HG03469 (cell line): ENCODE results near the gene GJC2.
"Not testable (repeated sequence)": the region's sequence is repeated elsewhere in the genome, so short reads cannot be mapped to it uniquely, and the experiment has no call there.

Source experiments
- ATAC-seq: cut with Tn5 transposase; IDR thresholded peaks from one replicate; pipeline ENCODE4 v1.9.1; 2021; ENCODE audit warnings: mild to moderate bottlenecking, moderate library complexity, moderate number of reproducible peaks; ENCODE audit not compliant: unreplicated experiment

GJC2 gene

GRCh38 chr1:228149406-228150119 lies at the start of gene GJC2:
GJC2 (plus strand) TSS chr1:228149930; CDS start chr1:228157759, 7,829 bp downstream.
- no peak for ATAC-seq

DNA sequence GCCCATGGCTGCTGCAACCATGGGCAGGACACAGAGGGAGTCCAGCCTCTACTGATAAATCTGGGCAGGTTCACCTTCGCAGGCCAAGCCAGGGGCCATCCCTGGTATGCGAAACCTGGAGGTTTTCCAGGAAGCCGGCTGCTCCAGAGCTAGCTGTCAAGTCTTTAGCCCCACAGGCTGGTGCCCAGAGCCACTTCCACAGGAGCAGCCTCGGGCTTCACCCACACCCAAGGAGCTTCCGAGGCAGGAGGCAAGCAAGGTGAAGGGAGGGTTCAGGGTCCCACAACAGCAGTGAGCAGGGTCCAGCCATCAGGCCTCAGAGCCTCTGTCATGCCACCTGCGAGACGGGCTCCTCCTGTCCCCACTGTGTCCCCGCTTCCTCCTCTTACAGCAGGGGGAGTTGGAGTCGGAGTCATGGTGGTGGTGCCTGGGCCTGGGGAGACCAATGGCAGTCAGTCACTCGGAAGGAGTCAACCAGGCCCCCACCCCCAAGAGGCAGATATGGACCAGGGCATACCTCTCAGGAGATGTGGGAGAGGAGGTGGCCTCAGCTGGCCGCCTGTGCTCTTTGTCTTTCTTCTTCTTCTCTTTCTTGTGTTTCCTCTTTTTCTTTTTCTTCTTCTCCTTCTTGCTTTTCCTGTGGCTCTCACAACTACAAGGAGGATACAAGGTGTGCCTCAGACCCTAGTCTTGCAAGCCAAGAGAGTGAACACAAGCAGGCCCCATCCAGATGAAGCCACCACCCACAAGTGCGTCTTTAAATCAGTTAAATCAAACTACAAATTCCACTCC lies 48.7 kb upstream of the GJC2 start:
- ATAC-seq: no peak

GRCh38 chr1:228101614-228101993 lies 48.1 kb upstream of the GJC2 start:
- ATAC-seq: no peak

DNA sequence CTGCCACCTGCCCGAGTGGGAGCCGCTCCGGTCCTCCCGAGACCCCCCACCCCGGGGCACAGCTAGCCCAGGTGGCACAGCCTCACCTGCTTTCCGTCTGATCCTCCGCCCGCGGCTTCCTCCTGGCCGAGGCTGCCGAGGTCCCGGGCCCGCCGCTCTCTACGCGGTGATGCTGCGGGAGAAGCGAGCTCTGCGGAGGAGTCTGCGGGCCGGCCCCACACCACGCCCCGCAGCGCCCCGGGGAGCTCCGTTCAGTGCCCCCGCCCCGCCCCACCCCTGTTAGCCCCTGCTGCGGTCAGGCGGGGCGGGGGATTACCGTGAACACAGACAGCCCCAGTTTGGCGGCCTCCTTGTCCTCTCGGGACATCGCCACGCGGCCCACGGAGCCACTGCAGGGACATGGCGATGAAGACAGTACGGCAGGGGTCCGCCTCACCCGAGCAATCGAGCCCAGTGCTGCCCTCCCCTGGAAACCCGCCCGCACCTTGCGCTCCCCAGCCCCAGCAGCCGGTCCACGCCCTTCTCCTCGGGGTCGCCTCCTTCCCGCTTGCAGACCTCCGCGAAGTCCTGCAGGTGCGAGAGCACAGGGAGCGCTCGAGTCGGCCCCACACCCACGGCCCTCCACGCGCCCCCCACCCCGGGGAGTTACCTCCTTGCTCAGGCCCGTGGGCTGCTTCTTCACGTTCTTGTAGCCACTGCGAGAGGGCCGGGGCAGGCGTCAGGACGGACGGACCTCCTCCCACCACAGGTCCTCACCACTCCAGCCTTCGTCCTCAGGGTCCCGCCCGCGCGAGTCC lies 47.5 kb upstream of the GJC2 start:
- no peak for ATAC-seq

GRCh38 chr1:228102791-228103620 lies 46.7 kb upstream of the GJC2 start, which contains the start of gene C1orf35:
C1orf35 (minus strand) TSS chr1:228103325; CDS start chr1:228103227, 98 bp downstream.
- peak; percentile 57 for ATAC-seq

GRCh38 chr1:228104526-228105269 lies 45.0 kb upstream of the GJC2 start:
- no peak for ATAC-seq

- ATAC-seq: no peak
Measured at GRCh38 chr1:228105270-228105995, 44.3 kb upstream of the GJC2 start.

DNA sequence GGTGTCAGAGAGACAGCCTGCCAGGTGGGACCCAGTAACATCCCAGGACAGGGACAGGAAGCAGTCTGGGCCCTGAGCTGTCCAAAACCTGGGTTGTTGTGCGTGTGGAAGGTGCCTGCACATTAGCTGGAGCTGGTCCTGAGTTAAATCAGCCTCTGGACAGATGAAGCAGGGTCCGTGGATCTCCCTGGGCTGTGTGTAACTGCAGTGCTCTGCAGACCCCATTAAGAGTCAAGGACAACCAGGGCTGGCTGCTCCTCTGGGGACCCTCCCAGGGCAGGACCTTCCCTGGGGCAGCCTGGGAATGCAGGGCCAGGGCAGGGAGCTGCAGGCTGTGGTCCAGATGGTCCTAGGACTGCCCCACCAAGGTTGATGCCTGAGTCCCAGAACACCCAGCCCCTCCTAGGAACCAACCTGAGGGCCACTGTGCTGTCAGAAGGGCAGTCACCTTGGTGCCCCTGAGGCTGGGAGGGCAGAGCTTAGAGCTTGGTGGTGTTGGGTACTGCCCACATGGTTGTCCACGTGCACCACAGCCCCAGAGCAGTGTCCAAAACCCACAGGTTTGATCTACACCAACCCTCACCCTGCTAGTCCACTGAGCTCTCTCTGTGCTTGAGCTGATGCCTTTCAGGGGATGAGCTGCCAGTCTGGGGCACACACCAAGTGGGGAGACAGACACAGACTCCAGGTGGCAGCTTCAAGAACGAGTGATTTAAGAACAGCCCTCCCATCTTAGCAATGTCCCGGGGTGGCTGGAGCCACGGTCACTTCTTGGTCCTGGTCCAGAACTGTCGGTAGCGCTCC lies 43.5 kb upstream of the GJC2 start:
- no peak for ATAC-seq

DNA sequence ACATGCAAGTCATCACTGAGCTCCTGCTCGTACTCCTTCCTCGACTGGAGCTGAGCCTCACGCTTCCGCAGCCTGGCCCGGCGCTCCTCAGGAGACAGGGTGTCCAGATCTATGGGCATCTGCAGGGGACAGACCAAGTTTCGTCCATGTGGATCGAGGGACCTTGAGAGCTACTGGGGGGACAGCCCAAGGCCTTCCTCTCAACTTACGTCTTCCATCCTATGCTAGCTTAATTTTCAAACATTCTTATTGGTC lies 43.0 kb upstream of the GJC2 start:
- no peak for ATAC-seq

DNA sequence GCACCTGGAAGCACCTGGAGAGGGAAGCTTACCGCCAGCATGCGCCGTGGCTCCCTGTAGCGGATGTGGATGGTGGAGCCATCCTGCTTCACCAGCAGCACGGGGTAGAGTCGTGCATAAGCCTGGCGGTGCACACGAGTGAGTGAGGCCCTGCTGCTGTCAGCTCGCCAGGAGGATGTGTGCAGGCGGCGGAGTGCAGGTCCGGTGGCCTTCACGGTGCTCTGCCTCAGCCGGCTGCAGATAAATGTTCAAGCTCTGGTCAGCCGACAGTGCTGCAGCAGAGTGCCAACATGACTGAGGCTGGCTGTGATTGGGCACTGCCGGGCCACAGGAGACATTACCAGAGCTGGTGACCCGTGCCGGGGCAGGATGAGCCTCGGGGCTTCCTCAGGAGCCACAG lies 42.1 kb upstream of the GJC2 start:
- ATAC-seq: no peak

DNA sequence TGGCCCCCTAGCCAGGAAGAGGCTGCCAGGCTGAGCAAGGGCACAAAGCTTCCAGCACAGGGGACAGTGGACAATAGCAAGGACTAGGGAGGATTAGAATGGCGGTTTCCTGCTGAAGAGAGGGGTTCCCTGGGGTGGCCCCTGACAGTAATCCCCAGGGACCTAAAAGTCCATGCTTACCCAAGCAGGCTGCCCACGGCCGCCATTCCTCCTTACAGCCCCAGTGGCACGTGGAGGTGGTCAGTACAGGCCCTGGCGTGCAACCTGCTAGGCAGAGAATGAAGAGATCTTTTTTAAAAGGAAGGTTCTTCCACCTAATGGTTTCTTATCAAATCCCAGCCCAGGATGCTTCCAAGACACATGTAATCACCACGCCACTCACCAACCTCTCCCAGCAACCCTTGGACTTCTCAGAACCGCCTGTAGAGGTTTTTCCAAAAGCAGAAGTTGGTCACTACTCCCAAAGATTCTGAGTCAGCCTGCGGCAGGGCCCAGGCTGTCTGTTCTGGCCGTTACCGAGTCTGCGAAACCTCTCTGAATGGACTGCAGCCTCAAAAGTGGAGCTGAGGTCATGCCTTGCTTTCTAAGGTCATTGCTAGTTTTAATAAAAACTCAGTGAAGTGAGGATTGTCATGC lies 41.6 kb upstream of the GJC2 start:
- ATAC-seq: no peak

GRCh38 chr1:228108742-228109072 lies 41.0 kb upstream of the GJC2 start:
- ATAC-seq: no peak

- ATAC-seq: peak; percentile 79
Measured at GRCh38 chr1:228109073-228109961, 40.4 kb upstream of the GJC2 start, which contains the start of gene MRPL55. MRPL55 (minus strand) TSS chr1:228109299; CDS start chr1:228108260, 1,039 bp downstream.

- no peak for ATAC-seq
Measured at GRCh38 chr1:228109962-228110488, 39.7 kb upstream of the GJC2 start.

DNA sequence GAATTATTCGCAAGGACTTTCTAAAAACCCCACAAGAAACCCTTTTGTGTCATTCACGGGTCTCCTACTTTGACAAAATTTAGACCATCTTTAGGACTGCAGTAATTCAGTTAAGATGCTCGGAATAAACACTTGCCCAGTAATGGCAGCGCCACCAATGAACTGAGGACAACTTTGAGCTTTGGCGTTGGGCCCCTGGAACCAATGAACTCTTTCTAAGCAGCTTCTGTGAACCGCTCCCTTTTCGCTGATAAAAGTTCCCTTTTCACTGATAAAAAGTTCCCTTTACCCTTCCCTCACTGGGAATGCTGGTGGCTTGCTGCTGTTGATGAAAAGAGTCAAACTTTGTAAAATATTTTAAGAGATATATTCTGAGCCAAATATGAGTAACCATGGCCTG lies 39.2 kb upstream of the GJC2 start:
- no peak for ATAC-seq

DNA sequence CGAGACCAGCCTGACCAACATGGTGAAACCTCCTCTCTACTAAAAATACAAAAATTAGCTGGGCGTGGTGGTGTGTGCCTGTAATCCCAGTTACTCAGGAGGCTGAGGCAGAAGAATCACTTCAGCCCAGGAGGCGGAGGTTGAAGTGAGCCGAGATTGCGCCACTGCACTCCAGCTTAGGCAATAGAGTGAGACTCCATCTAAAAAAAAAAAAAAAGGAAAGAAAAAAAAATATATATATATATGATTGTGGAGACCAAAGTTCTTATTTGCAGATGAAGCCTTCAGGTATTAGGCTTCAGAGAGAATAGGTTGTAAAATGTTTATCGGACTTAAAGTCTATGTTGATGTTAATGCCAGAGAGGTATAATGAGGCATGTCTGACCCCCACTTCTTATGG lies 38.4 kb upstream of the GJC2 start:
- not testable (repeated sequence) for ATAC-seq

DNA sequence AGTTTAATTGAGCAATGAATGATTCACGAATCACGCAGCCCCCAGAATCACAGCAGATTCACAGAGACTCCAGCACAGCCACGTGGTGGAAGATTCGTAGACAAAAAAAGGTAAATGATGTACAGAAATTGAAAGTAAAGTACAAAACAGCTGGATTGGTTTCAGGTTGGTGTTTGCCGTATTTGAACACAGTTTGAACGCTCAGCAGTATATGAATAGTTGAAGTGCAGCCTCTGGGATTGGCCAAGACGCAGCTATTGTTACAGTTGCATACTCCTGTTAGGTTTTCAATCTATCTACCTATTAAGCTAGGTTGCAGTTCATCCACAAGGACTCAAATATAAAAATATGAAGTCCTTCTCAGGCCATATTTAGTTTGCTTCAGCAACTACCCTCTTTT lies 37.6 kb upstream of the GJC2 start:
- no peak for ATAC-seq
